ENCODE data around the gene GART. TPM values are rescaled to one million over a fixed set of nuclear protein-coding genes. Genes with fewer than 3 reads are reported as not detected.

Gene GART
- total RNA-seq: 100 to 1,000 TPM in 2 of 4 donors, 10 to 100 TPM in 2; 53.8 to 130 (median 84.5) TPM

- DNase-seq: peak; percentile 82
- no peaks in the 10 kb centered on the region for H3K9me3 ChIP-seq
- intact Hi-C loops (cut with DNase I): no loop called here
- 0% methylated on average over 35 to 49 of the region's 56 CpGs for WGBS, 2 donors
- H3K36me3 ChIP-seq: peaks cover 8 to 16% of the 10 kb centered on the region in 2 donors
- H3K4me1 ChIP-seq: peaks cover 9 to 25% of the 10 kb centered on the region in 2 donors
- peak within 1 kb of the TSS; percentile 8 to 72 (median 58) for H3K4me3 ChIP-seq (replicated peaks in 1 of 3)
- H3K27ac ChIP-seq: peak within 1 kb of the TSS; percentile 98 to 99 (median 99)
- TF ChIP-seq, protein P1, sequence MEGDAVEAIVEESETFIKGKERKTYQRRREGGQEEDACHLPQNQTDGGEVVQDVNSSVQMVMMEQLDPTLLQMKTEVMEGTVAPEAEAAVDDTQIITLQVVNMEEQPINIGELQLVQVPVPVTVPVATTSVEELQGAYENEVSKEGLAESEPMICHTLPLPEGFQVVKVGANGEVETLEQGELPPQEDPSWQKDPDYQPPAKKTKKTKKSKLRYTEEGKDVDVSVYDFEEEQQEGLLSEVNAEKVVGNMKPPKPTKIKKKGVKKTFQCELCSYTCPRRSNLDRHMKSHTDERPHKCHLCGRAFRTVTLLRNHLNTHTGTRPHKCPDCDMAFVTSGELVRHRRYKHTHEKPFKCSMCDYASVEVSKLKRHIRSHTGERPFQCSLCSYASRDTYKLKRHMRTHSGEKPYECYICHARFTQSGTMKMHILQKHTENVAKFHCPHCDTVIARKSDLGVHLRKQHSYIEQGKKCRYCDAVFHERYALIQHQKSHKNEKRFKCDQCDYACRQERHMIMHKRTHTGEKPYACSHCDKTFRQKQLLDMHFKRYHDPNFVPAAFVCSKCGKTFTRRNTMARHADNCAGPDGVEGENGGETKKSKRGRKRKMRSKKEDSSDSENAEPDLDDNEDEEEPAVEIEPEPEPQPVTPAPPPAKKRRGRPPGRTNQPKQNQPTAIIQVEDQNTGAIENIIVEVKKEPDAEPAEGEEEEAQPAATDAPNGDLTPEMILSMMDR (IDR thresholded peaks at IDR 0.05): no peak
- peak; percentile 49 to 73 for TF ChIP-seq POLR2A (IDR thresholded peaks at IDR 0.05)
- H3K27me3 ChIP-seq: no peaks in the 10 kb centered on the region
Observed at GRCh38 chr21:33541756-33542639, at the start of gene GART. Gene GART, minus strand, starts transcription at chr21:33542117. Its CDS starts 2,802 bp downstream, at chr21:33539315.

DNA sequence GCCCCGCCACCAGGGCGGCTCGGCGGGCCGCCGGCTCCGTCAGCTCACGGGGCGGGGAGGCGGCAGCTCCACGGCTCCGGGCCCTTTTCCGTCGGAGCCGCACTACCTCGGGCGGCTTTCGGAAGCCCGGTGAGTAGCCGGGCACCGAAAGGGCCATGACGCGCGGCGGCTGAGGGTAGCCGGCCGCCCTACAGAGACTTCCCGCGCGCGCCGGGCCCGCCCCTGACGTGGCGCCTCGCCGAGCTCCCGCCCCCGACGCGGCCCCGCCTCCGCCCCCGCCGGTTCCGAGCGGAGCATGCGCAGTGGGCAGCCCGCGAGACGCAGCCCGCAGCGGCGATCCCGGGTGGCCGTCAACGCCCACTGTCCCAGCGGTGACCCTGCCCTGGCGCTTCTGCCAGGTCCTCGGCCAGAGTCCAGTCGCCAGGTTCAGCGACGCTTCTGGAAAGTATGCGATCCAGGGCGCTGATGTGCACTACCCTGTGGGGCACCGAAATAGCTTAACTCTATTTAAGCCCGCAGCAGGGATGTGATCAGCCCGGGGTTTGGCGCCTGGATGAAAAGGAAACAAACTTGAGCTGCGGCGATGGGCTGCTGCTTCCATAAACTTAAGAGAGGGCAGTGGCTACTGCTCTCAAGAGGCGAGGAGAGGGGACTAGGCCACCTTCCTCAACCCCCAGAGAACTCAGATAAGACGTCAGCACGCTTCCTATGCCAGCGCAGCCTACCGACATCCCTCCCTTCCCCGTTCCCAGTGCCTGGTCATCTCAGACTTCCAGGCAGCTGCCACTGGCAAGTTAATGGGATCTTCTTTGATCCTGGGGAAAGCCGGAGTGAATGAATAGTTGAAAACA lies 46.8 kb upstream of the GART start, which contains the start of gene DONSON:
TSS of gene DONSON (minus strand) at position 200 of the 851 bp plus-strand sequence. CDS start at position 157, 43 bp downstream.
- no peaks in the 10 kb centered on the region for H3K27me3 ChIP-seq
- H3K27ac ChIP-seq: peak within 1 kb of the TSS; percentile 39 to 83 (median 80)
- no peaks in the 10 kb centered on the region for H3K36me3 ChIP-seq
- 0 to 2% methylated on average over 12 to 20 of the region's 78 CpGs for WGBS, 2 donors
- H3K4me1 ChIP-seq: peaks cover 5 to 9% of the 10 kb centered on the region in 2 donors
- TF ChIP-seq POLR2A (IDR thresholded peaks at IDR 0.05): peak in 1 of 2 donors; percentile 74
- TF ChIP-seq, protein P1 (IDR thresholded peaks at IDR 0.05): peak in 2 of 6 experiments; percentile 18 to 23
- H3K4me3 ChIP-seq (replicated peaks in 1 of 3): peak within 1 kb of the TSS; percentile 19 to 93 (median 72)
- DNase-seq: peak; percentile 85
- intact Hi-C loops (cut with DNase I): no loop called here
- H3K9me3 ChIP-seq: no peaks in the 10 kb centered on the region

- DNase-seq: peak; percentile 34 to 43
- Histone ChIP-seq H3K27me3 (no peaks in the 10 kb centered on the region), H3K9me3 (no peaks in the 10 kb centered on the region), H3K4me1 (peaks cover 5 to 9% of the 10 kb centered on the region in 2 donors), H3K4me3 (replicated peaks in 1 of 3) (peak overlapping the region; percentile 19 to 93 (median 72)), H3K27ac (peak overlapping the region in 2 of 3 donors; percentile 80 to 83), H3K36me3 (no peaks in the 10 kb centered on the region)
- intact Hi-C loops (cut with DNase I): no loop called here
- TF ChIP-seq, protein P1 (IDR thresholded peaks at IDR 0.05): no peak
- TF ChIP-seq POLR2A (IDR thresholded peaks at IDR 0.05): no peak
- 2 to 4% methylated on average over 14 to 28 of the region's 57 CpGs for WGBS, 2 donors
Observed at GRCh38 chr21:33587792-33588484, 46.0 kb upstream of the GART start.

DNA sequence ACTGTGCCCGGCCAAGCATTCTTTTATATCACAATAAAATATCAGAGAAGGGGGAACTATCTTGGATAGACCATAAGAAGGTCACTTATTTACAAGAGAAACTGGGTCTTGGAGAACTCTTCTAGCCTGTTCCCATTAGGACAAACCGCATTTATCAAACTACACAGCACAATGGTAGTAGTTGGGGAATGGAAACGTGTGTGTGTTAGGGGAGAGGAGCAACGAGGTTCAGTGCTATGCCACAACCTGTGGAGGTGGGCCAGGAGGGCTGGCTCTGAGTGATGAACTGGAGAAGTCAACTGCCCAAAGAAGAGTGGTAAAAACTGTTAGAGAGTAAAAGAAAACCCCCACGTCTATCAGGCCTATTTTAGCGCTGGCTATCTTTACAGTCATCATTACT lies 45.0 kb upstream of the GART start:
- H3K4me3 ChIP-seq (replicated peaks in 1 of 3): no peak overlapping the region
- intact Hi-C loops (cut with DNase I): no loop called here
- H3K27me3 ChIP-seq: no peaks in the 10 kb centered on the region
- H3K36me3 ChIP-seq: no peaks in the 10 kb centered on the region
- H3K9me3 ChIP-seq: no peaks in the 10 kb centered on the region
- WGBS, 2 donors: 79 to 81% methylated on average over 6 of the region's 6 CpGs
- H3K27ac ChIP-seq: no peak overlapping the region
- no peak for DNase-seq
- H3K4me1 ChIP-seq: peaks cover 5 to 9% of the 10 kb centered on the region in 2 donors
- TF ChIP-seq, protein P1 (IDR thresholded peaks at IDR 0.05): no peak
- TF ChIP-seq POLR2A (IDR thresholded peaks at IDR 0.05): no peak
